Dedifferentiated amniotic fluid mesenchymal stem cell (primary cell): ENCODE results near the gene IFI16.

Experiments used
- DNase-seq: peaks from one replicate; pipeline ENCODE4 v3.0.0-alpha.2; 2016; ENCODE audit errors: extremely low spot score

IFI16 gene

DNA sequence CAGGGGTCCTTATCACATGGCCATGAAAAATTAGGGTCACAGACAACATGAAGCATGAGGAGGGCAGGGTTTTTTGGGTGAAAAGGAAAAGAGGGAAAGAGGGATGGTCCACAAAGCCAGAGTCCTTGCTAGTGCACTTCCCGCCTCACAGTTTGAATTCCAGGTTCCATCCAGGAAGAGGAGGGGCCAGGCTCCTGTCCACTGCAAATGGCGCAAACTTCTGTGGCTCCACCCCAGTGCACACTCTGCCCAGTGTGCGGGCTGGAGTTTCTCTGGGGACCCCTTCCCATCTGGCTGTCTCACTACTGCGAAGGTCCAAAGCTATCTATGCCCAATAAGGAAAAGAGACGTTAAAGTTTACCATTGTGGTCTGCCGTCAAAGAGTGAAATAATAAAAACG is 49.0 kb downstream of the IFI16 start:
- no peak for DNase-seq

DNA sequence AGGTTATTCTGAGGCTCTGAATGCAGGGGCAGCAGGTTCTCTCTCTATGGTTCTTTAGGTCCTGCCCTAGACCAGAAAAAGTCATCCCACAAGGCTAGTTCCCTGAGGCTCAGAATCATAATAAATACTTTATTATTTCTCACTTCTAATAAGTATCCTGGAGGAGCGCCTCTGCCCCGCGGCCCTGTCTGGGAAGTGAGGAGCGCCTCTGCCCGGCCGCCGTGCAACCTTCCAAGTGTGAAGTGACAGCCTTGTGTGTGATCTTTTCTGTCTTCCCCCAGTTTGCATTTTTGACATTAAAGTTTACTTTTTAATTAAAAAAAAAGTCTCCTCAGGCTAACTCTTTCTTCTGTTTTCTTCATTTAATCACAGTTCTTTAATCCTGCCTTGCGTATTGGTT is 55.4 kb downstream of the IFI16 start:
- DNase-seq, result no peak

DNA sequence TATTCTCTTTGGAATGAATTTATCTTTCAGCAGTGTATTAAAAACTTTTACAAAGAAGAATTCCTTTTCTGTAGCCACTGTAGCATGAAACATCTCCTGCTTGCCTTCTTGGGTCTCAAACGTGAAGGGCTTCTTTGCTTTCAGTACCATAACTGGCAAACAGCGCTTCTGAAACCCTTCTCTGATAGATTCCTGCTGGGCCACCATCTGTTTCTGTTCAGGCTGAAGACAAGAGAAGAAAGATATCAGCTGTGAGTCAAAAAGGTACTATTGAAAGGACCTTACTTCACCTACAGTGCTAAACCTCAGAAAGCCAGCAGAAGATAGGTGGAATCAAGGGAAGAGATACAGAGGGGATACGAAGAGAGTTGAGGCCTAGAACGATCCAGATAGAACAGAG is 56.4 kb downstream of the IFI16 start:
- no peak for DNase-seq

DNA sequence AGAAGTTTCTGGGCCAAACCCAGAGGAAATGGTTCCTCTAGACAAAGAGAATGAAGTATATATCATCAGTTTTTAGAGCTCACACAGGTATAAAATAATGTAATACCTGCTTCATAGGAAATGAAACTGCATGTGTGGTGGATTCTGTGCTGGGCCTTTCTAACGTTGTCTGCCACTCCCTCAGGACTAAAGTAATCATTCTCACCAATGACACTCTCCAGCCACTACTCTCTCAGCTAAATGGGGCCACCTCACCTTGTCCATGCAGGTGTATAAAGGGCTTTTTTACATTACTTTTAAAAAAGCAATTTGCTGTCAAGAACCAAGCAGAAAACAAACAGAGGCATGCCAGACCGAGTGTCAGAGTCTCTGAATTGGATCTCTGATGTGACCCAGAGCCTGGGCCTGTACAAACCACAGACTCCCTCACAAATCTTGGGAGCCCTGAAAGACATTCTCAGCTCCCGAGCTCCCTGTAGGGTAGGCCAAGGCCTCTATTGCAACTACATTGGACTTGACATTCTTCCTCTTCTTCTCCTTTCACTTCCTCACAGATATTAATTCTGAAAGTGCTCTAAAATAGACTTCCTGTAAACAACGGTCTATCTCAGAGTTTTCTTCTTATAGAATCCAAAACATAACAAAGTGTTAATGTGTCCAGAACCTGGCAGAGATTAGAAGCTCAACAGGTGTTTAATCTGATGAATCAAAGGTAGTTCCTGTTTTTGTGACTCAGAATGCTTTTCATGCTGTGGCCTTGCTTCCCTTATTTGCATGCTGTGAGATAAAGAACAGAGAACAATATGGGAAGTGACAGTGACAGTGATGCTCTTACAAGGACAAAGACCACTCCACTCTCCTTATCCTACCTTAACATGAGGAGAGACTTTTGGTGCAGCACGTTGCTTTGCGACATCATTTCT is 58.3 kb downstream of the IFI16 start:
- no peak for DNase-seq

DNA sequence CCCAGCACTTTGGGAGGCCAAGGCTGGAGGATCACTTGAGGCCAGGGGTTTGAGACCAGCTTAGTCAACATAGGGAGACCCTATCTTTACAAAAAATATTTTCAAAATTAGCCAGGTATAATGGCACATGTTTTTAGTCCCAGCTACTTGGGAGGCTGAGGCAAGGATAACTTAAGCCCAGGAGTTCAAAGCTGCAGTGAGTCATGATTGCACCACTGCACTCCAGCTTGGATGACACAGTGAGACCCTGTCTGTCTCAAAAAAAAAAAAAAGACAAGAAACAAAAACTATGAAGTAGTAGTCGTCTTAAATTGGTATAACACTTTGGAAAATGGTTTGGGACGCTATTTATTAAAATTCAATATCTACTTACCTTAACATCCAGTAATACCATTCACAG is 59.2 kb downstream of the IFI16 start:
- DNase-seq, result no peak

DNA sequence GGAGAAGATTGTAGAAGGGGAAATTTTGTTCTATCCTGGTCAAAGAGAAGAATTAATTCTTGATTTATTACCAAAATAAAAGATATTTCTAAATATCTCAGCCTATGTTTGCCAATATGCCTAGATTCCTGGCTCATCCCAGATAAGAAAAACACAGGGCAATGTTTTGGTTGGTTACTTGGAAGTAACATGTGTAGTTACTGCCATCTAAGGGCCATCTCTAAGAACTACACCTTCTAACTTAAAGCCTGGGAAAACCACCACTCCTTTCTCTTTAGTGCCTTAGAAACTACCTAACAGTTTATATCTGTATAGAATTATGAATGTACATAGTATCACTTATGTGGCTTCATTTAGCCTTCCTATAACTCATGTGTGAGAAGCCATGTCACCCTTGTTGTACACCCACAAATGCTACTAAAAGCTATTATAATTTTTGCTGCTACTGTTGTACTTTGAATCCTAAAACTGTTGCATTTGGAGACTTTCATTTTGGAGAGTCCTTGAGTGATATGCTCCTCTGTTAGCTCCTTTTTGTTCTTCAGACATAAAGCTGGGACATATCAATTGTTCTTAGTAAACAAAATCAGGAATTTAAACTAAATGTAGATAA is 62.4 kb downstream of the IFI16 start:
- peak; percentile 74 for DNase-seq

DNA sequence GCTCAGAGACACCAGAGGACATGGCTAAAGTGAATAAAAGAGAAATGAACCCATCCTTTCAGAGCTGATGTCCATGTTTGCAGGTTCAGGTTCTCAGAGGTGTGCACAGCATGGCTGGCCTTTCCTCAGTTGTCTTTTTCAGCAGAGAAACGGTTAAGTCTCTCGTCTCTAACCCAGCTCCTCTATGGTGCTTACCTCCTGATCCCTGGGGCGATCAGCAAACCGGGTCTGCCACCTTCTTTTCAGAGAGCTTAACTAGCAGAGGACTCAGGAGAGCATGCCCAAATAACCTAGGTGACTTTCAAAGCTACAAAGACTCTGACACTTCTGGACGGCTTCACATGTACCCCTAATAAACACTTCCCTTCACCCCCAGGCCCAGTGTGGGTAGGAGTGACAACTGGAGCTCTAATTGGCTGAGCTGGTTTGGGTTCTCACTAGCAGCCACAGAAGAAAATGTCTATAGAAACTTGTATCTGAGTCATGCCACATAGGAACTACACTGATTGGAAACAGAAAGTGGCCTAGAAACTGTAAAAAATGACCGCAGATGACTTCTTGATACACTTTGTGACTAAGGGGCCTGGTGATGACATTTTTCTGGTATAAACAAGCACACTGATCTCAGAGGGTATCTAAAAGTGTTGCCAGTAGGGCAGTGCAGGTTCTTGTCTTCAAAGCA is 66.9 kb downstream of the IFI16 start, which contains the start of gene AIM2:
Gene AIM2 (minus strand): TSS at position 329 of the 682 bp plus-strand sequence. CDS start 3,267 bp downstream, outside the sequence.
- no peak for DNase-seq

DNA sequence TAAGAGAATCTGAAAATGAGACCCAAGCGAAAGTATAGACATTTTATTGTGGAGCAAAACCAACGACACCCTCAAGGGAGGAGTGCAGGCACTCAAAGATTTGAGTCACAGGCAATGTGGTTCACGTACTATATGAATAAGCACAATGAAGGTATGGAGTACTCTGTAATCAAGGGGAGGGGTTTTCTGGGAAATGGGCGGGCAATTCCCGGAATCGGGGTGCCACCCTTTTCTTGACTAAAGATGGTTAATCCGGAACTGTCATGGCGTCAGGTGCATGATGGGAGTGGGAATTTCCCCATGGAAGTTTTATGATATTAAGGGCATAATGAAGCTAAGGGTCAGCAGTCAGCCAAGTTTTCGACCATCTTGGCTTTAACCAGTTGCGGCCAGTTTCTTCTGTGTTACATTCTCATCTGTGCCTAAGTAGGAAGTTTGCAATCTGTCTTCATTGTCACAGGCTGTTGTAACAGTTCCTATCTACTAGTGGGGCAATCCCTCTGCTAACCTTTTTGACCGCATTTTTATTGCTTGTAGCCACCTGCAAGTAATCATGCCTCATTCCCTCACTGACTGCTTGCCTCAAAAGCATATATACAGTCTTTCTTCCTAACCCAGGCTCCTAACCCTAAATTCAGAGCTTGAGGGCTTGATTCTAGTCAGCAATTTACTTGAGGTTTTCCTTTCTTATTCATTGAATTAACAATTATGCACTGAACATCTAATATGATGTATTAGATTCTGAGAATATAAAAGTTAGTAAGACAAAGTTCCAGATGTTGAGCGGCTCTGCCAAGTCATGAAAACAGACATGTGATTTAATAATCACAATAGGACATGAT is 67.6 kb downstream of the IFI16 start:
- no peak for DNase-seq

DNA sequence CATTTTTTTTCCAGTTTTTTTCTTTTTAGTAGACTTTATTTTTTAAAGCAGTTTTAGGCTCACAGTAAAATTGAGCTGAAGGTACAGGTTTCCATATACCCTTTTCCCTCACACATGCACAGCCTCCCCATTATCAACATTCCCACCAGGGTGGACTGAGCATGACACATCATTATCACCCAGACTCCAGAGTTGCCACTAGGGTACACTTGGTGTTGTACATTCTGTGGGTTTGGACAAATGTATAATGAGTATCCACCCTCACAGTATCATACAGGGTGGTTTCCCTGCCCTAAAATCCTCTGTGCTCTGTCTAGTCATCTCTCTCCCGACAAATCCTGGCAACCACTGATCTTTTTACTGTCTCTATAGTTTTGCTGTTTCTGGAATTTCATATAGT is 69.8 kb downstream of the IFI16 start:
- DNase-seq, result no peak

DNA sequence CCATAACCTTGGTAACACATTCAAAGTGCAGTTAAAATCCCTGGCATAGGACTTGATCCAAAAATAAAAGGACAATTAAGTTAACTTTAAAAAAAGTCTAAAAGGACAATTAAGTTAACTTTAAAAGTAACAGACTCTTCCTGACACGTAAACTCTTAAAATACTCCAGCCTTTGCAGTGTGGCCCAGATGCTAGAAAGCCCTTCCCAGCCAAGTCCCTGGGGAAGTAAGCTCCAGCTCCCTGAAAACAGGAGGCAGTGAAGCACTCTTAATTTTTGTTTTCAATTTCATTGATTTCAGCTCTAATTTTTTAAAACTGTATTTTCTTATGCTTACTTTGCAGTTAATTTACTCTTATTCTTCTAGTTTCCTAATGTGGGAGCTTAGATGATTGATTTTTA is 71.9 kb downstream of the IFI16 start:
- no peak for DNase-seq

DNA sequence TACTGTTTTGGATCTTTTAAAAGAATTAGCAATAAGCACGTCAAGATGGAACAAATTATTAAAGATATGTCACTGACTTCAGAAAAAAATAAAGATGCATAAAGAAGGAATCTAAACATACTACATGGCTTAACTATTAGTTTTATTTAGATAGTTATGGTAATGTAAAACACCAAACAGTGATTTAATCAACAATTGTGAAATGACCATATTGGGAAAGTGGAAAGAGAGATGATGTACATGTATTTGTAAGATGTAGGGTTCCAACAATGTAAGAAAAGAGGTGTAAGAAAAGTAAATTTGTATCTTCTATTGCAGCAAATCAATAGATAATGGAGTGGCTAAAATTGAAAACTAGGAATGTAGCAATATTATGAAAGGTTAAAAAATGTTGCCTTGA is 73.3 kb downstream of the IFI16 start:
- no peak for DNase-seq

DNA sequence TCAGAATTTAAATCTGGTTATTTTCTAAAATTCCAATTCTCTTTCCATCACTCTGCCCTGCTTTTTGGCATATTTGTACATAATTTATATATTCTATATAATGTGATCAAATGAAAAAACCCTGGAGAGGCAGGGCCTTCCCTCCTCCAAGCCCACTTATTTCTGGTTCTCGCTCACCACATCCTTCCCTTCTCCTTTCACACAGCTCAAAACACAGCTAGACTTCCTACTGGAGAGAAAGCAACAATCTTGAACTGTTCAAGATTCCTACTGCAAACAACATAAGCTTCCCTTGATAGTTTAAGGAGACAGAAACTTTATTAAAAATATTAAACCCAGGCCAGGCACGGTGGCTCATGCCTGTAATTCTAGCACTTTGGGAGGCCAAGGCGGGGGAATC is 74.4 kb downstream of the IFI16 start:
- no peak for DNase-seq

DNA sequence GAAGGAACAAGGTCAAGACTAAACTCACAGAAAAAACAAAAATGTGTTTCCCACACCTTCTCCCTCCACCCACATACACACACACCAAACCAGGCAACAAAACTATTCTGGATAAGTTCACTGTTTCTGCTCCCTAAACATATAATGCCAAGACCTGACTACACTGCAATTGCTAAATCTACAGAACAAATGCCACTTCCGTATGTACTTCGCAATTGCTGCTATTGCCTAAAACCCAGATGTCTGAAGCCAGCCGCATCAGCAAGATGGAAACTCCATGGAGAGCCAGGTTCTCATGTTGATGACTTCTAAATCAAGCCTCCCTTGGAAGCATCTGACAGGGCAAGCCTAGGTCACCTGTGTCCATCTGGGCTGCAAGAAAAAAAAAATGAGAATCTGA is 75.2 kb downstream of the IFI16 start:
- DNase-seq, result no peak

DNA sequence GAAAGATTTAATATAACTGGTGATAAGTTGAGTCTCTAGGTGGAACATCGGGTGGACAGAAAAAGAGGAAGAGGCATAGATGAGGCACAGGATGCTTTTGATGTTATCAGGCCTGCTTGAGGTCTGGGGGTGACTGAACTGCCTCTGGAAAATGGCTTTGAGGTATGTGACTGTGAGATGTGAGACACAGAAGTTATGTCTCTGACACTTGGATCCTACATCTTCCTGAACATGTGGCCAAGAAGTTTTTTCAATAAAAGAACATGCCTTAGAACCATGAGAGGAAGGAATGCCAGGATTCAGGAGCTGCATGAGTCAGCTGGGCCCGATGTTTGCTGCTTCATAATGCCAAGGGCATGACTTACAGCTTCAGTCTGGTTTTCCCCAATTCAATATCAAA is 78.3 kb downstream of the IFI16 start:
- DNase-seq, result peak; percentile 65

DNA sequence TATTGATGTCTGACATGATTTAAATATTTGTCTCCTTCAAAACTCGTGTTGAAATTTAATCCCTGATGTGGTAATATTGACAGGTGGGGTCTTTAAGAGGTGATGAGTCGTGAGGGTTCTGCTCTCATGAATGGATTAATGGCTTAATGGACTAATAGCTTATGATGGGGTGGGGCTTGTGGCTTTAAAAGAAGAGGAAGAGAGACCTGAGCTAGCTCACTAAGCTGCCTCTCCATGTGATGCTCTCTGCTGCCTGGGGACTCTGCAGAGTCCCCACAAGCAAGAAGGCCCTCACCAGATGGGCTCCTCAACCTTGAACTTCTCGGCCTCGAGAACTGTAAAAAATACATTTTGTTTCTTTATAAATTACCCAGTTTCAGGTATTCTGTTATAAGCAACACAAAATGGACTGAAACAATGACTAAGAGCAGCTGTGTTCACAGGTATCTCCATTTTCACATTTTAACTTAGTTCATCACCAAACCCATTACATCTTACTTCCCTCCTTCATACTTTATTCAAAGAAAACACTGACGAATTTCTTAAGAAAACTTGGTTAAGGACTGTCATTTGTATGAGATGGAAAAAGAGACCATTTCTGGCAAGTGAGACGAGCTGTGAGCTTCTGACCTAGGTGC is 79.0 kb downstream of the IFI16 start:
- no peak for DNase-seq

DNA sequence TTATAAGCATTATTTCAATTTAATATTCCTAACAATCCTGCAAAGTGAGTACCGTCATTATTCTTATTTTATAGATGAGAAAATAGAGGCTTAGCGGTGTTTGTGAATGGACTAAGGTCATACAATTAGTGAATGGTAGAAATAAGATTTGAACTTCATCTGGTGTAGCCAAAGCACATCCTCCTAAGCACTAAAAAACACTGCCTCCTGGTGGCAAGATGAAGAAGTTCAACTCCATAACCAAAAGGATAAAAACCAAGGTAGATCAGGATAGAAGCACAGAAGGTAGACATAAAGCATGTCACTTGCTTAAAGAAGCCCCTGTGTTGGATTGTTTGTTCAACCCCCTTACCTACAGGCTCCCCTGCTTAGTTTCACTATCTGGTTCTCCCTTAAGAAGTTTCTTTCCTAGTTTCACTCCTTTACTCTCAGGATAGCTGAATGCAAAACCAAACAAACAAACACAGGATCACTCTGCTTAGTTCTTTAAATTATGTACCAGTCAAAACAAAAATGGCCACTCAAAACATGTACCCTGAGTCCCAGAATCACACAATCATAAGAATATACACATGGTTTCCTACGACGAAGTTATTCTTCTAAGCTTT is 79.6 kb downstream of the IFI16 start:
- no peak for DNase-seq

DNA sequence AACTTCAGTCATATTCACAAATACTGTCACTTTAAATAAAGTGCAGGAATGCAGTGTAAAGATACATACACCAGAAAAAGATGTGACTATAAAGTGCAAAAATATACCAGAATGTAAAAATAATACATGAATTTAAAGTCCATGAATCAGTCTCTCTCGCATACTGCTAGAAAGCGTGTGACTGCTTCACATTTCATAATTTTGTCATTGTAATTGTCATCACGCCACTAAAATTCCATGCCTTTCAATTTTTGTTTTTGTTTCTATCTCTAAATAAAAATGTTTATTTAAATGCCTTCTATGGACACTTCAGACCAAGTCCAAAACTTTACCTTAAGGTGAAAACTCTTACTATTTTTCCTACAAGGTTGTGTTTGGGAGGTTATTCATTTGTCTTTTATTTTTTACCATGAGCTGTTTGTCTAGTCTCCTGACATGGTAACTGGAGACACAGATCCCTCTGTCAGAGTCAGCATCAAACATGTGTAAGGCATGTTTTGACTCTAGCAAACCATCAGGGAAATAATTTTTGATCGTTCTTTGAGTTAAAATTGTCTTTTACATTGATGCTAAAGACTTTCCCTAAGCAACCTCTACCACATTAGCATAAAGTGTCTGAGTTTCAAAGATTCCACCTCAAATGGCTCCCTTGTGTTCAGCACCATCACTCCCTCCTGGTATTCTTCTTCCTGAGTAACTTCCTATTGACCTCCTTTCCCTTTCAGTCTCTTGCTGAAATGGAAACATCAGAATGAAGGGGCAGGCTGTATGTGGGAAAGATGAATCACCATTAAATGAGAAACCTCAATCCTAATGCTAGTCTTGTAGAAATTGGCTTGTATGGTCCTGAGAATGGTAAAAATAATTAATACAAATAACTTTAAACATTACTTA is 80.8 kb downstream of the IFI16 start:
- no peak for DNase-seq

DNA sequence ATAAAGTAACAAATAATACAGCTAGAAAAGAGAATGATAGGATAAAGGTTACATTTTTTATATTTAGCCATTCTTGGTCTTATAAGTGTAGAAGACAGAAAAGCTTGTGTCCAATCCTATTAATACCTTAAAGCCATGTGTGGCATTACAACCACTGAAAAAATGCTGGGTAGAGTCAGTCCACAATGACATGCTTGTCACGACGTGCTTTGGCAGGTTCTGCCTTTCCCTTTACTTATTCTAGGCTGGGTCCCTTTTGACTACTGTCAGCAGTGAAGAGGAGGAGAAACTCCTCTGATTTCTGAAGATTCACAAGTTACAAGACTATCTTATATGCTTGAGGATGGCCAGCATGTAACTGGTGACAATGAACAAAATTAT is 81.5 kb downstream of the IFI16 start:
- no peak for DNase-seq

DNA sequence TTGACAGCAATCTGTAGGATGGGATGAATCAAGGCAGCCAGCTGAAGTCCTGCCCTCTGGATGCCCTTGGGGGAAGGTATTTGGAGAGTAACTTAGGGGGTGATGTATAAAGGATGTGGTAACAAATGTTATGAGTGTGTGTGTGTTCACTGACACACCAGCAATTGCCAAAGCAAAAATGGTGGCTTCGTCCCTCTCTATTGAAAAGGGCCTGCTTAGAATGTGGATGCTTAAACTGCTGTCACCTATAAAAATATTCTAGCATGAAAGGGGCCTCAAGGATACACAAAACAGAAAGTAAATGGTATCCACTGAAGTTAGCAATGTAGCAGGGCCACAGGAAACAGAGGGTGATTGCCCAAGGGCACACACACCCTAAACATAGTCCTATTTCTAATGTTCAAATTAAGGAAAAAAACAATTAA is 81.9 kb downstream of the IFI16 start:
- DNase-seq, result no peak
